ENCODE data around the gene FERMT2. TPM values are rescaled to one million over a fixed set of nuclear protein-coding genes. Genes with fewer than 3 reads are reported as not detected.

Gene FERMT2
- total and polyA plus RNA-seq, 4 donors = 23.9 to 51.3 (median 40.4) TPM

DNA sequence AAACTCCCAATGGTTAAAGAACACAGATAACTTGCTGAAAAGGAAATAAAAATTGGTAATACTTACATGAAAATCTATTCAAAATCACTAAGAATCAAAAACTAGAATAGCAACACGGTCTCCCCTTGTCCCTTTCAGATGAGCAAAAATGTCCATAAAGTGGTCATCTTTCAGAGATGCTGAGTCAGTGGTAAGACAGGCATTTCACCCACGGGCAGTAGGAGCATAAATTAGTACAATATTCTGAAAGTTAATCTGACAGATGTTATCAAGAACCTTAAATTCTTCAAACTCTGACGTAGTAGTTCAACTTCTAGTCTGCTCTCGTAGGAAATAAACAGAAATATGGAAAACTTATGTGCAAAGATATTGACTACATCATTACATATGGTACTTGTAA, 126.4 kb downstream of the FERMT2 start:
- Histone ChIP-seq H3K9me3 (ENCODE audit: control insufficient read depth in 4 of 4, low read length in 3 of 4) (no peaks in the 10 kb centered on the region), H3K27ac (ENCODE audit: low read depth in 1 of 2, low read length in 2 of 2) (no peak overlapping the region), H3K4me3 (ENCODE audit: low read depth in 1 of 3, low read length in 3 of 3) (no peak overlapping the region), H3K27me3 (ENCODE audit: control insufficient read depth in 4 of 4, insufficient read depth in 4 of 4, low read length in 3 of 4) (no peaks in the 10 kb centered on the region), H3K9ac (ENCODE audit: low read depth in 1 of 2, low read length in 2 of 2) (no peak overlapping the region), H3K4me1 (ENCODE audit: control insufficient read depth in 4 of 4, insufficient read depth in 4 of 4, low read length in 3 of 4) (peaks cover 4 to 21% (median 16%) of the 10 kb centered on the region in 4 donors), H3K36me3 (ENCODE audit: control insufficient read depth in 4 of 4, insufficient read depth in 3 of 4, low read depth in 1 of 4, low read length in 3 of 4) (no peaks in the 10 kb centered on the region)
- no peak for DNase-seq (ENCODE audit: low spot score)
- 55% methylated on average over 4 of the region's 4 CpGs for WGBS
- TF ChIP-seq TAF1 (conservative IDR thresholded peaks at IDR 0.05) (no peak), HNF4G (IDR thresholded peaks at IDR 0.05) (no peak), JUND (IDR thresholded peaks at IDR 0.05) (no peak), SP1 (IDR thresholded peaks at IDR 0.05) (no peak), NR2F2 (IDR thresholded peaks at IDR 0.05) (no peak), GABPA (IDR thresholded peaks at IDR 0.05 in 1 of 2, conservative IDR thresholded peaks at IDR 0.05 in 1 of 2) (no peak), ATF3 (IDR thresholded peaks at IDR 0.05) (no peak), FOXA2 (IDR thresholded peaks at IDR 0.05) (no peak), CTCF (IDR thresholded peaks at IDR 0.05; ENCODE audit: low read depth, low read length, missing input control) (no peak), YY1 (IDR thresholded peaks at IDR 0.05) (no peak), RXRA (IDR thresholded peaks at IDR 0.05) (no peak), EGR1 (IDR thresholded peaks at IDR 0.05; ENCODE audit: low read depth in 2 of 2) (no peak), RAD21 (IDR thresholded peaks at IDR 0.05) (no peak), ZBTB33 (IDR thresholded peaks at IDR 0.05) (no peak), FOXA1 (IDR thresholded peaks at IDR 0.05) (no peak), HNF4A (conservative IDR thresholded peaks at IDR 0.05) (no peak)
- TF ChIP-seq, protein P1, sequence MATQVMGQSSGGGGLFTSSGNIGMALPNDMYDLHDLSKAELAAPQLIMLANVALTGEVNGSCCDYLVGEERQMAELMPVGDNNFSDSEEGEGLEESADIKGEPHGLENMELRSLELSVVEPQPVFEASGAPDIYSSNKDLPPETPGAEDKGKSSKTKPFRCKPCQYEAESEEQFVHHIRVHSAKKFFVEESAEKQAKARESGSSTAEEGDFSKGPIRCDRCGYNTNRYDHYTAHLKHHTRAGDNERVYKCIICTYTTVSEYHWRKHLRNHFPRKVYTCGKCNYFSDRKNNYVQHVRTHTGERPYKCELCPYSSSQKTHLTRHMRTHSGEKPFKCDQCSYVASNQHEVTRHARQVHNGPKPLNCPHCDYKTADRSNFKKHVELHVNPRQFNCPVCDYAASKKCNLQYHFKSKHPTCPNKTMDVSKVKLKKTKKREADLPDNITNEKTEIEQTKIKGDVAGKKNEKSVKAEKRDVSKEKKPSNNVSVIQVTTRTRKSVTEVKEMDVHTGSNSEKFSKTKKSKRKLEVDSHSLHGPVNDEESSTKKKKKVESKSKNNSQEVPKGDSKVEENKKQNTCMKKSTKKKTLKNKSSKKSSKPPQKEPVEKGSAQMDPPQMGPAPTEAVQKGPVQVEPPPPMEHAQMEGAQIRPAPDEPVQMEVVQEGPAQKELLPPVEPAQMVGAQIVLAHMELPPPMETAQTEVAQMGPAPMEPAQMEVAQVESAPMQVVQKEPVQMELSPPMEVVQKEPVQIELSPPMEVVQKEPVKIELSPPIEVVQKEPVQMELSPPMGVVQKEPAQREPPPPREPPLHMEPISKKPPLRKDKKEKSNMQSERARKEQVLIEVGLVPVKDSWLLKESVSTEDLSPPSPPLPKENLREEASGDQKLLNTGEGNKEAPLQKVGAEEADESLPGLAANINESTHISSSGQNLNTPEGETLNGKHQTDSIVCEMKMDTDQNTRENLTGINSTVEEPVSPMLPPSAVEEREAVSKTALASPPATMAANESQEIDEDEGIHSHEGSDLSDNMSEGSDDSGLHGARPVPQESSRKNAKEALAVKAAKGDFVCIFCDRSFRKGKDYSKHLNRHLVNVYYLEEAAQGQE (IDR thresholded peaks at IDR 0.05) = no peak
- TF ChIP-seq, protein P2, sequence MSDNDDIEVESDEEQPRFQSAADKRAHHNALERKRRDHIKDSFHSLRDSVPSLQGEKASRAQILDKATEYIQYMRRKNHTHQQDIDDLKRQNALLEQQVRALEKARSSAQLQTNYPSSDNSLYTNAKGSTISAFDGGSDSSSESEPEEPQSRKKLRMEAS (IDR thresholded peaks at IDR 0.05) = no peak
